Measurements from ENCODE around the gene OR13A1.
"Not testable (repeated sequence)": the region's sequence is repeated elsewhere in the genome, so short reads cannot be mapped to it uniquely, and the experiment has no call there.

Gene OR13A1

DNA sequence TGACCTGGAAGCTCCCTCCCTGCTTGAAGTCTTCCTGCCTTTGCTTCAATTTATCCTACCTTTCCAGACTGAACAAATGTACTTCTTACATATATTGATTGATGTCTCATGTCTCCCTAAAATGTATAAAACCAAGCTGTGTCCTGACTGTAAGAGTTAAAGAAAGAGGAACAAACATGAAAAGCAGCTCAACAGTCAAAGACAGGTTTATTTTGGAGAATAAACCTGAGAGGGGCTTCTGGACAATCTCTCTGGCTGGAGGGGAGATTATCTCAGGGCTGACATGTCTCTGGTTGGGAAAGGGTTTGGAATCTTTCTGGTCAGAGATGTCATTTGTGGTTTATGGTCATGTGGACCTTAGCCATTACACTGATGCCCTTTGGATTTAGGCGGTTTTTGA is 41.0 kb downstream of the OR13A1 start:
- DNase-seq (ENCODE audit: low read depth, low spot score): no peak
- in situ Hi-C loops (cut with HindIII; ENCODE audit: low sequenced_read_pairs): no loop called here
- no peak overlapping the region for H3K4me3 ChIP-seq (ENCODE audit: low read depth, low read length)
- TF ChIP-seq, protein P1, sequence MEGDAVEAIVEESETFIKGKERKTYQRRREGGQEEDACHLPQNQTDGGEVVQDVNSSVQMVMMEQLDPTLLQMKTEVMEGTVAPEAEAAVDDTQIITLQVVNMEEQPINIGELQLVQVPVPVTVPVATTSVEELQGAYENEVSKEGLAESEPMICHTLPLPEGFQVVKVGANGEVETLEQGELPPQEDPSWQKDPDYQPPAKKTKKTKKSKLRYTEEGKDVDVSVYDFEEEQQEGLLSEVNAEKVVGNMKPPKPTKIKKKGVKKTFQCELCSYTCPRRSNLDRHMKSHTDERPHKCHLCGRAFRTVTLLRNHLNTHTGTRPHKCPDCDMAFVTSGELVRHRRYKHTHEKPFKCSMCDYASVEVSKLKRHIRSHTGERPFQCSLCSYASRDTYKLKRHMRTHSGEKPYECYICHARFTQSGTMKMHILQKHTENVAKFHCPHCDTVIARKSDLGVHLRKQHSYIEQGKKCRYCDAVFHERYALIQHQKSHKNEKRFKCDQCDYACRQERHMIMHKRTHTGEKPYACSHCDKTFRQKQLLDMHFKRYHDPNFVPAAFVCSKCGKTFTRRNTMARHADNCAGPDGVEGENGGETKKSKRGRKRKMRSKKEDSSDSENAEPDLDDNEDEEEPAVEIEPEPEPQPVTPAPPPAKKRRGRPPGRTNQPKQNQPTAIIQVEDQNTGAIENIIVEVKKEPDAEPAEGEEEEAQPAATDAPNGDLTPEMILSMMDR (IDR thresholded peaks at IDR 0.05; ENCODE audit: low read depth, low read length): no peak

DNA sequence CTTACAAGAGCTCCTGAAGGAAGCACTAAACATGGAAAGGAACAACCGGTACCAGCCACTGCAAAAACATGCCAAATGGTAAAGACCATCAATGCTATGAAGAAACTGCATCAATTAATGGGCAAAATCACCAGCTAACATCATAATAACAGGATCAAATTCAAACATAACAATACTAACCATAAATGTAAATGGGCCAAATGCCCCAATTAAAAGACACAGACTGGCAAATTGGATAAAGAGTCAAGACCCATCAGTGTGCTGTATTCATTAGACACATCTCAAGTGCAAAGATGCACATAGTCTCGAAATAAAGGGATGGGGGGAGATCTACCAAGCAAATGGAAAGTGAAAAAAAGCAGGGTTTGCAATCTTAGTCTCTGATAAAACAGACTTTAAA is 47.6 kb downstream of the OR13A1 start:
- H3K4me3 ChIP-seq (ENCODE audit: low read depth, low read length); in situ Hi-C loops (cut with HindIII; ENCODE audit: low sequenced_read_pairs); DNase-seq (ENCODE audit: low read depth, low spot score): not testable (repeated sequence)

DNA sequence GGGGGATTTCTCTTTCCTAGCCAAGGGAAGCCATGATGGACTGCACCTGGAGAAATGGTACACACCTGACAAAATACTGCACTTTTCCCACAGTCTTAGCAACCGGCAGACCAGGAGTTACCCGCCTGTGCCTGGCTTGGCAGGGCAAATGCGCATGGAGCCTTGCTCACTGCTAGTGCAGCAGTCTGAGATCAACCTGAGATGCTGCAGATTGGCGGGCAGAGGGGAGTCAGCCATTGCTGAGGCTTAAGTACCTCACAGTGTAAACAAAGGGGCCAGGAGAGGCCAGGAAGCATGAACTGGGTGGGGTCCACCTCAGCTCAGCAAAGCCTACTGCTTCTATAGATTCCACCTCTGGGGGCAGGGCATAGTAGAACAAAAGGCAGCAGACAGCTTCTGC is 49.4 kb downstream of the OR13A1 start:
- in situ Hi-C loops (cut with HindIII; ENCODE audit: low sequenced_read_pairs): no loop called here
- H3K4me3 ChIP-seq (ENCODE audit: low read depth, low read length): no peak overlapping the region
- TF ChIP-seq, protein P1 (IDR thresholded peaks at IDR 0.05; ENCODE audit: low read depth, low read length): no peak
- no peak for DNase-seq (ENCODE audit: low read depth, low spot score)

DNA sequence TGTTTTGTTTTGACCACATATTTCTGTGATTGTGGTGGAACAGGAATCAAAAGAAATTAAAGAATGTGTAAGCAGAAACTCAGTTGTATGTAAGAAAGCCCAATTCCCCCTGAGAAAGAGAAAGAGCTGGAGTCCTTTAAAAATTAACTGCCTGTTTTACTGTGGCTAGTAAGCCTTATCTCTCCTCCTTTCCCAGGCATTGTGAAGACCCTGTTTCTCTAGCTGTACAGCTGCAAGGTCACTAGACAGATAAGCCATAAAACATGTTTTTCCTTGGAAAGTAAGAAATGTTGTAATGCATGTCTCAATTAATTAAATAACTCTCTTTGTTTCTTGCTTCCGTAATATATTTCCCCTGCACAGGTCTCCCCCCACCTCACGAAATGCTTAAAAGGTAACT is 53.5 kb downstream of the OR13A1 start:
- H3K4me3 ChIP-seq (ENCODE audit: low read depth, low read length): no peak overlapping the region
- in situ Hi-C loops (cut with HindIII; ENCODE audit: low sequenced_read_pairs): no loop called here
- no peak for DNase-seq (ENCODE audit: low read depth, low spot score)
- TF ChIP-seq, protein P1 (IDR thresholded peaks at IDR 0.05; ENCODE audit: low read depth, low read length): no peak

DNA sequence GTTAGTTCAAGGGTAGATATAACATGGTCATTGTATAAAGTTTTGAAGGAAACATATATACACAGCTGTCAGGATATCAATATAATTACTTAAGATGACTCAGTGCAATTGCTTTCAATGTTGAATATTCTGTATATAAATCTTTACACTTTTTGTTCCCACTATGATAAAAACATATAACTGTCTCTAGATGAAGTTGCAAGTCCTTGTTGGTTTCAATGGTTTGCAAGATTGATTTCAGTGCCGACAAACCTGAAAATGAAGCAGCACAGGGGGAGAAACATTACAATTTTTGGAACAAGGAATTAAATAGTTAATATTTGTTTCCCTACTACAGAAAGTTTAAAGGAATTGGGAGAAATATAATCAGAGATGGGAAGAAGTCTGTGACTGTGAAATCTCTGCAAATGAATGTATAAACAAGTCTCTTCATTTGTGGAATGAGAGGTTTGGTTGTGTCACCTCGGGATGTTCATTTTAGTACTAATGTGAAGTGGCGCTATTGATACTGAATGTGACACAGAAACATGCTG is 54.1 kb downstream of the OR13A1 start:
- no peak overlapping the region for H3K4me3 ChIP-seq (ENCODE audit: low read depth, low read length)
- in situ Hi-C loops (cut with HindIII; ENCODE audit: low sequenced_read_pairs): no loop called here
- TF ChIP-seq, protein P1 (IDR thresholded peaks at IDR 0.05; ENCODE audit: low read depth, low read length): no peak
- no peak for DNase-seq (ENCODE audit: low read depth, low spot score)

DNA sequence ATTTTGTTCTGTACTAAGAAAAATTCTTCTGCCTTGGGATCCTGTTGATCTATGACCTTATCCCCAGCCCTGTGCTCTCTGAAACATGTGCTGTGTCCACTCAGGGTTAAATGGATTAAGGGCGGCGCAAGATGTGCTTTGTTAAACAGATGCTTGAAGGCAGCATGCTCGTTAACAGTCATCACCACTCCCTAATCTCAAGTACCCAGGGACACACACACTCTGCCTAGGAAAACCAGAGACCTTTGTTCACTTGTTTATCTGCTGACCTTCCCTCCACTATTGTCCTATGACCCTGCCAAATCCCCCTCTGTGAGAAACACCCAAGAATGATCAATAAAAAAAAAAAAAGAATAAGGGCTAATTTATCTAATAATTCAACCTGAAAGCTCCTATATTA is 54.8 kb downstream of the OR13A1 start:
- H3K4me3 ChIP-seq (ENCODE audit: low read depth, low read length); in situ Hi-C loops (cut with HindIII; ENCODE audit: low sequenced_read_pairs); DNase-seq (ENCODE audit: low read depth, low spot score): not testable (repeated sequence)

DNA sequence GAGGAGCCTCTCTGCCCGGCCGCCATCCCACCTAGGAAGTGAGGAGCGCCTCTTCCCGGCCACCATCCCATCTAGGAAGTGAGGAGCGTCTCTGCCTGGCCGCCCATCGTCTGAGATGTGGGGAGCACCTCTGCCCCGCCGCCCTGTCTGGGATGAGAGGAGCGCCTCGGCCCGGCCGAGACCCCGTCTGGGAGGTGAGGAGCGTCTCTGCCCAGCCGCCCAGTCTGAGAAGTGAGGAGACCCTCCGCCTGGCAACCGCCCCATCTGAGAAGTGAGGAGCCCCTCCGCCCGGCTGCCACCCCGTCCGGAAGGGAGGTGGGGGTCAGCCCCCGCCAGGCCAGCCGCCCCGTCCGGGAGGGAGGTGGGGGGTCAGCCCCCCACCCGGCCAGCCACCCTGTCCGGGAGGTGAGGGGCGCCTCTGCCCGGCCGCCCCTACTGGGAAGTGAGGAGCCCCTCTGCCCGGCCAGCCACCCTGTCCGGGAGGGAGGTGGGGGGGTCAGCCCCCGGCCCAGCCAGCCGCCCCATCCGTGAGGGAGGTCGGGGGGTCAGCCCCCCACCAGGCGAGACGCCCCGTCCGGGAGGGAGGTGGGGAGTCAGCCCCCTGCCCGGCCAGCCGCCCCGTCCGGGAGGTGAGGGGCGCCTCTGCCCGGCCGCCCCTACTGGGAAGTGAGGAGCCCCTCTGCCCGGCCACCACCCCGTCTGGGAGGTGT is 55.5 kb downstream of the OR13A1 start:
- DNase-seq (ENCODE audit: low read depth, low spot score); H3K4me3 ChIP-seq (ENCODE audit: low read depth, low read length); in situ Hi-C loops (cut with HindIII; ENCODE audit: low sequenced_read_pairs): not testable (repeated sequence)

DNA sequence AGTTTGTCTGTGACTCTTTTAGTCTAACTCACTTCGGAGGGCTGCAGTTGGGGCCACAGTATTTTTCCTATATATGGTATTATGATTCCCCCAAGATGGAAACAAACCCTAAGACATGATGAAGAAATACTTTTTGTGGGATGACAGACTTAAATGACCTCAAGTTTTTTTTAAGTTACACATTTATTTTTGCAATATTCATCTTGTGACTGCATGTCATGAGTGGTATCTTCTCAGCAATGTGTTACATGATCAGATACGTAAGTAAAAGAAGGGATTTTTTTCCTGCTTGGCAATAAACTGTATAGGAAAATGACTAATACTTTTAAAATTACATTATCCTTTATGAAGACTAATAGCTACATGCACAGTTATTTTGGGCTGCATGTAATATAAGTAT is 57.8 kb downstream of the OR13A1 start:
- no peak for DNase-seq (ENCODE audit: low read depth, low spot score)
- TF ChIP-seq, protein P1 (IDR thresholded peaks at IDR 0.05; ENCODE audit: low read depth, low read length): no peak
- in situ Hi-C loops (cut with HindIII; ENCODE audit: low sequenced_read_pairs): no loop called here
- no peak overlapping the region for H3K4me3 ChIP-seq (ENCODE audit: low read depth, low read length)

All from astrocyte of the spinal cord (primary cell).